Colonic mucosa (tissue), 4 donors: ENCODE data around the gene ZNF318. TPM values are rescaled to one million over a fixed set of nuclear protein-coding genes. Genes with fewer than 3 reads are reported as not detected.
A peak's percentile ranks its signal among the peaks of the same experiment; 100 is the strongest.

Source experiments
- DNase-seq: peaks from one replicate; pipeline ENCODE4 v3.0.0-alpha.2; 2020
- H3K27ac ChIP-seq: fragments of 200-600 bp; one replicate; pipeline ENCODE4 v1.8.0; 2021
- H3K27me3 ChIP-seq: fragments of 200-600 bp; one replicate; pipeline ENCODE4 v1.8.0; 2021
- H3K36me3 ChIP-seq: fragments of 200-600 bp; one replicate; pipeline ENCODE4 v1.8.0; 2021
- H3K4me1 ChIP-seq: fragments of 200-600 bp; one replicate; pipeline ENCODE4 v1.8.0; 2021; ENCODE audit warnings: mild to moderate bottlenecking
- H3K4me3 ChIP-seq: fragments of 200-600 bp; one replicate; pipeline ENCODE4 v1.8.0; 2021
- H3K9ac ChIP-seq, 2 donors: one replicate each; pipeline ENCODE4 v1.7.0; 2013; ENCODE audit warnings: control low read depth in 2 of 2, low read depth in 2 of 2, low read length in 2 of 2
- H3K9me3 ChIP-seq: fragments of 200-600 bp; one replicate; pipeline ENCODE4 v1.8.0; 2021
- CTCF ChIP-seq: fragments of 200-600 bp; IDR thresholded peaks from one replicate; pipeline ENCODE4 v1.8.0; 2022; ENCODE audit warnings: antibody characterized with exemption, mild to moderate bottlenecking
- intact Hi-C: fragments of 100-400 bp; cut with DNase I; formaldehyde crosslinking; loops from one replicate; pipeline ENCODE4 v1.14.1; 2022
- total RNA-seq, 2 donors: library from RNA; stranded (reverse); fragmentation: NEBNext Ultra II Directional in 1 of 2; extraction: Animal tissue kit (Norgen Biotek cat#: 25700) in 1 of 2; gene quantifications; one replicate each; pipeline ENCODE4 v1.2.1, GENCODE V29; 2021
- donor health status: healthy.
- donor health status: DM: no; HTN: no; CAD: no.
- donor health status: DM: no; HTN: no; CAD: no.

ZNF318 gene
- total RNA-seq, 2 donors from 2014 or later: 12.3 TPM

GRCh38 chr6:43287717-43288679 lies 81.4 kb downstream of the ZNF318 start:
- H3K27ac ChIP-seq: no peak overlapping the region
- H3K9ac ChIP-seq: no peak overlapping the region
- DNase-seq: peak; percentile 59
- no peaks in the 10 kb centered on the region for H3K27me3 ChIP-seq
- no peaks in the 10 kb centered on the region for H3K36me3 ChIP-seq
- intact Hi-C loops: no loop called here
- H3K4me3 ChIP-seq: no peak overlapping the region
- no peaks in the 10 kb centered on the region for H3K4me1 ChIP-seq
- no peak for TF ChIP-seq CTCF
- H3K9me3 ChIP-seq: no peaks in the 10 kb centered on the region

- peak overlapping the region in 1 of 2 donors; percentile 47 for H3K9ac ChIP-seq
Measured at GRCh38 chr6:43286980-43287716, 82.3 kb downstream of the ZNF318 start.

GRCh38 chr6:43286456-43286979 lies 82.9 kb downstream of the ZNF318 start:
- intact Hi-C loops: no loop called here
- Histone ChIP-seq H3K4me3 (no peak overlapping the region), H3K36me3 (no peaks in the 10 kb centered on the region), H3K4me1 (no peaks in the 10 kb centered on the region), H3K9me3 (no peaks in the 10 kb centered on the region), H3K9ac (no peak overlapping the region), H3K27ac (no peak overlapping the region), H3K27me3 (no peaks in the 10 kb centered on the region)
- no peak for TF ChIP-seq CTCF
- no peak for DNase-seq

More at GRCh38 chr6:43286980-43287716, 82.3 kb downstream of the ZNF318 start:
- intact Hi-C loops: no loop called here
- TF ChIP-seq CTCF: no peak
- DNase-seq: peak; percentile 27
- Histone ChIP-seq H3K4me1 (no peaks in the 10 kb centered on the region), H3K4me3 (no peak overlapping the region), H3K27ac (no peak overlapping the region), H3K27me3 (no peaks in the 10 kb centered on the region), H3K36me3 (no peaks in the 10 kb centered on the region), H3K9me3 (no peaks in the 10 kb centered on the region)

Other genes with a start within 250 kb of the ZNF318 start
- gene SRF, start 198.4 kb downstream of the ZNF318 start, total RNA-seq: 10 to 100 TPM; 24.8 to 37.6 TPM
- gene CUL9, start 187.5 kb downstream of the ZNF318 start, total RNA-seq: 10 to 100 TPM; 23.4 to 36.9 TPM
- gene DNPH1, start 140.2 kb downstream of the ZNF318 start, total RNA-seq: 10 to 100 TPM; 76.8 to 99.4 TPM
- gene TTBK1, start 126.2 kb downstream of the ZNF318 start, total RNA-seq: 1 to 10 TPM in 1 of 2 donors, under 1 TPM in 1; 0.48 to 1.0 TPM
- not detected for gene SLC22A7, start 71.4 kb downstream of the ZNF318 start, total RNA-seq
- 1 to 10 TPM in 1 of 2 donors, under 1 TPM in 1; 0.69 to 1.8 TPM for gene CRIP3, start 60.8 kb downstream of the ZNF318 start, total RNA-seq
- 10 to 100 TPM; 22.9 to 33.9 TPM for gene ABCC10, start 57.9 kb upstream of the ZNF318 start, total RNA-seq
- gene DLK2, start 85.9 kb upstream of the ZNF318 start, total RNA-seq: under 1 TPM; 0.19 to 0.22 TPM
- gene TJAP1, start 107.9 kb upstream of the ZNF318 start, total RNA-seq: 10 to 100 TPM; 18.6 to 26.4 TPM
- gene LRRC73, start 140.7 kb upstream of the ZNF318 start, total RNA-seq: 1 to 10 TPM in 1 of 2 donors, under 1 TPM in 1; 0.77 to 1.1 TPM
- gene YIPF3, start 147.3 kb upstream of the ZNF318 start, total RNA-seq: 100 to 1,000 TPM; 121 to 129 TPM
- gene POLR1C, start 147.4 kb upstream of the ZNF318 start, total RNA-seq: 10 to 100 TPM; 28.1 to 41.8 TPM
- gene XPO5, start 206.4 kb upstream of the ZNF318 start, total RNA-seq: 10 to 100 TPM; 23.1 to 32.3 TPM
- gene POLH, start 206.5 kb upstream of the ZNF318 start, total RNA-seq: 10 to 100 TPM; 12.3 to 23.8 TPM